ENCODE results near the gene COG6.

GRCh38 chr13:39787086-39787487 lies 131.6 kb downstream of the COG6 start:
- TF ChIP-seq, protein P1, sequence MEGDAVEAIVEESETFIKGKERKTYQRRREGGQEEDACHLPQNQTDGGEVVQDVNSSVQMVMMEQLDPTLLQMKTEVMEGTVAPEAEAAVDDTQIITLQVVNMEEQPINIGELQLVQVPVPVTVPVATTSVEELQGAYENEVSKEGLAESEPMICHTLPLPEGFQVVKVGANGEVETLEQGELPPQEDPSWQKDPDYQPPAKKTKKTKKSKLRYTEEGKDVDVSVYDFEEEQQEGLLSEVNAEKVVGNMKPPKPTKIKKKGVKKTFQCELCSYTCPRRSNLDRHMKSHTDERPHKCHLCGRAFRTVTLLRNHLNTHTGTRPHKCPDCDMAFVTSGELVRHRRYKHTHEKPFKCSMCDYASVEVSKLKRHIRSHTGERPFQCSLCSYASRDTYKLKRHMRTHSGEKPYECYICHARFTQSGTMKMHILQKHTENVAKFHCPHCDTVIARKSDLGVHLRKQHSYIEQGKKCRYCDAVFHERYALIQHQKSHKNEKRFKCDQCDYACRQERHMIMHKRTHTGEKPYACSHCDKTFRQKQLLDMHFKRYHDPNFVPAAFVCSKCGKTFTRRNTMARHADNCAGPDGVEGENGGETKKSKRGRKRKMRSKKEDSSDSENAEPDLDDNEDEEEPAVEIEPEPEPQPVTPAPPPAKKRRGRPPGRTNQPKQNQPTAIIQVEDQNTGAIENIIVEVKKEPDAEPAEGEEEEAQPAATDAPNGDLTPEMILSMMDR (IDR thresholded peaks at IDR 0.05), result no peak
- TF ChIP-seq MEF2A (IDR thresholded peaks at IDR 0.05; ENCODE audit: borderline replicate concordance, low read depth) (no peak), RFX5 (IDR thresholded peaks at IDR 0.05; ENCODE audit: low read length) (no peak), RAD21 (IDR thresholded peaks at IDR 0.05; ENCODE audit: low read length) (no peak), USF2 (IDR thresholded peaks at IDR 0.05; ENCODE audit: borderline replicate concordance, low read depth, low read length) (no peak), SMC3 (IDR thresholded peaks at IDR 0.05; ENCODE audit: low read depth, low read length) (no peak), MAX (IDR thresholded peaks at IDR 0.05; ENCODE audit: low read depth) (no peak), FOSL2 (IDR thresholded peaks at IDR 0.05; ENCODE audit: borderline replicate concordance, low read depth) (no peak), ZBTB33 (IDR thresholded peaks at IDR 0.05; ENCODE audit: borderline replicate concordance, low read depth) (no peak), POLR2AphosphoS5 (IDR thresholded peaks at IDR 0.05; ENCODE audit: low read depth, low read length) (no peak), RCOR1 (IDR thresholded peaks at IDR 0.05; ENCODE audit: low read length) (no peak)
- TF ChIP-seq, protein P2, sequence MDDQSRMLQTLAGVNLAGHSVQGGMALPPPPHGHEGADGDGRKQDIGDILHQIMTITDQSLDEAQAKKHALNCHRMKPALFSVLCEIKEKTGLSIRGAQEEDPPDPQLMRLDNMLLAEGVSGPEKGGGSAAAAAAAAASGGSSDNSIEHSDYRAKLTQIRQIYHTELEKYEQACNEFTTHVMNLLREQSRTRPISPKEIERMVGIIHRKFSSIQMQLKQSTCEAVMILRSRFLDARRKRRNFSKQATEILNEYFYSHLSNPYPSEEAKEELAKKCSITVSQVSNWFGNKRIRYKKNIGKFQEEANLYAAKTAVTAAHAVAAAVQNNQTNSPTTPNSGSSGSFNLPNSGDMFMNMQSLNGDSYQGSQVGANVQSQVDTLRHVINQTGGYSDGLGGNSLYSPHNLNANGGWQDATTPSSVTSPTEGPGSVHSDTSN (IDR thresholded peaks at IDR 0.05), result no peak
